HG02884 (cell line): ENCODE results near the gene ADTRP.

Source experiments
- ATAC-seq: cut with Tn5 transposase; IDR thresholded peaks from one replicate; pipeline ENCODE4 v1.9.1; 2021; ENCODE audit warnings: mild to moderate bottlenecking, moderate library complexity; ENCODE audit not compliant: unreplicated experiment

ADTRP gene

GRCh38 chr6:11775791-11776409 is 2.7 kb downstream of the ADTRP start:
- no peak for ATAC-seq

GRCh38 chr6:11774426-11774825 is 4.2 kb downstream of the ADTRP start:
- no peak for ATAC-seq

GRCh38 chr6:11773581-11773980 is 5.0 kb downstream of the ADTRP start:
- no peak for ATAC-seq

- ATAC-seq, result no peak
These were observed 5.6 kb downstream of the ADTRP start for GRCh38 chr6:11773013-11773412.

GRCh38 chr6:11772109-11772825 is 6.3 kb downstream of the ADTRP start:
- no peak for ATAC-seq

- no peak for ATAC-seq
These were observed 7.0 kb downstream of the ADTRP start for GRCh38 chr6:11771473-11772048.

- ATAC-seq, result no peak
These were observed 7.8 kb downstream of the ADTRP start for GRCh38 chr6:11770546-11771466.

- no peak for ATAC-seq
These were observed 8.6 kb downstream of the ADTRP start for GRCh38 chr6:11769811-11770545.

- no peak for ATAC-seq
These were observed 9.4 kb downstream of the ADTRP start for GRCh38 chr6:11769244-11769643.

GRCh38 chr6:11767978-11768756 is 10.4 kb downstream of the ADTRP start:
- no peak for ATAC-seq

GRCh38 chr6:11767458-11767857 is 11.1 kb downstream of the ADTRP start:
- ATAC-seq, result no peak

GRCh38 chr6:11766589-11767450 is 11.8 kb downstream of the ADTRP start:
- no peak for ATAC-seq

GRCh38 chr6:11766043-11766442 is 12.6 kb downstream of the ADTRP start:
- no peak for ATAC-seq

GRCh38 chr6:11764250-11764604 is 14.4 kb downstream of the ADTRP start:
- ATAC-seq, result no peak

GRCh38 chr6:11763460-11764249 is 14.9 kb downstream of the ADTRP start:
- ATAC-seq, result no peak

- ATAC-seq, result no peak
These were observed 15.7 kb downstream of the ADTRP start for GRCh38 chr6:11762794-11763459.

- no peak for ATAC-seq
These were observed 16.6 kb downstream of the ADTRP start for GRCh38 chr6:11761744-11762620.
